Activated CD4-positive, alpha-beta T cell treated with anti-CD3 and anti-CD28 coated beads, Interleukin-2, amount 10 ng/mL, durations not matched to agents 24 days and 14 days (primary cell): Measurements from ENCODE around the gene TNFSF9. TPM values are rescaled to one million over a fixed set of nuclear protein-coding genes. Genes with fewer than 3 reads are reported as not detected.

Experiments
- DNase-seq: peaks from one replicate; pipeline ENCODE4 v3.0.0; 2022
- H3K27ac Mint-ChIP-seq: one replicate; pipeline ENCODE4 v1.8.0; 2022; ENCODE audit warnings: mild to moderate bottlenecking, mixed read lengths
- H3K27me3 Mint-ChIP-seq: one replicate; pipeline ENCODE4 v1.8.0; 2022; ENCODE audit warnings: mixed read lengths
- H3K36me3 Mint-ChIP-seq: one replicate; pipeline ENCODE4 v1.8.0; 2022; ENCODE audit warnings: low read depth, mild to moderate bottlenecking, mixed read lengths
- H3K4me1 Mint-ChIP-seq: one replicate; pipeline ENCODE4 v1.8.0; 2021; ENCODE audit warnings: mixed read lengths
- H3K4me3 Mint-ChIP-seq: one replicate; pipeline ENCODE4 v1.8.0; 2022; ENCODE audit warnings: mild to moderate bottlenecking, moderate library complexity, mixed read lengths
- H3K9me3 Mint-ChIP-seq: one replicate; pipeline ENCODE4 v1.8.0; 2021; ENCODE audit warnings: mixed read lengths
- intact Hi-C: fragments of 100-400 bp; cut with micrococcal nuclease; formaldehyde crosslinking; loops from one replicate; pipeline ENCODE4 v1.15.1; 2023
- total RNA-seq: library from RNA; stranded (reverse); gene quantifications from 2 replicates; pipeline ENCODE4 v1.2.3, GENCODE V29; 2022

Gene TNFSF9, protein sequence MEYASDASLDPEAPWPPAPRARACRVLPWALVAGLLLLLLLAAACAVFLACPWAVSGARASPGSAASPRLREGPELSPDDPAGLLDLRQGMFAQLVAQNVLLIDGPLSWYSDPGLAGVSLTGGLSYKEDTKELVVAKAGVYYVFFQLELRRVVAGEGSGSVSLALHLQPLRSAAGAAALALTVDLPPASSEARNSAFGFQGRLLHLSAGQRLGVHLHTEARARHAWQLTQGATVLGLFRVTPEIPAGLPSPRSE
- total RNA-seq = 6.1 and 6.4 TPM in 2 replicates

GRCh38 chr19:6530386-6531162, at the start of gene TNFSF9:
Gene TNFSF9, plus strand, starts transcription at chr19:6531026. Its CDS starts 11 bp downstream, at chr19:6531037.
- DNase-seq = peak; percentile 95
- peaks cover under 1% of the 10 kb centered on the region for H3K9me3 Mint-ChIP-seq
- H3K27me3 Mint-ChIP-seq = peaks cover 36% of the 10 kb centered on the region
- intact Hi-C loops = loop anchor here (1.0 to 5.0 kb wide), 2 partner anchors 14 to 207 kb away; partner anchors contain the start of genes GPR108 and TRIP10
- H3K36me3 Mint-ChIP-seq = peaks cover 13% of the 10 kb centered on the region
- peak within 1 kb of the TSS; percentile 87 for H3K4me3 Mint-ChIP-seq
- peak within 1 kb of the TSS; percentile 84 for H3K27ac Mint-ChIP-seq
- peaks cover 31% of the 10 kb centered on the region for H3K4me1 Mint-ChIP-seq

- Mint-ChIP-seq H3K27ac (peak within 1 kb of the TSS; percentile 96), H3K9me3 (no peaks in the 10 kb centered on the region), H3K4me3 (peak within 1 kb of the TSS; percentile 99), H3K4me1 (peaks cover 23% of the 10 kb centered on the region), H3K27me3 (no peaks in the 10 kb centered on the region), H3K36me3 (peaks cover 4% of the 10 kb centered on the region)
- intact Hi-C loops = loop anchor here (1.0 to 5.0 kb wide), 3 partner anchors 21 to 36 kb away; partner anchors contain the start of gene TUBB4A
- DNase-seq = peak; percentile 91
Measured at GRCh38 chr19:6481541-6482342, 49.1 kb upstream of the TNFSF9 start, which contains the start of gene DENND1C. Gene DENND1C, minus strand, starts transcription at chr19:6481787. Its CDS starts 92 bp downstream, at chr19:6481695.

- Mint-ChIP-seq H3K36me3 (peaks cover 2% of the 10 kb centered on the region), H3K27ac (peak overlapping the region; percentile 96), H3K27me3 (no peaks in the 10 kb centered on the region), H3K4me3 (peak overlapping the region; percentile 99), H3K4me1 (peaks cover 23% of the 10 kb centered on the region), H3K9me3 (no peaks in the 10 kb centered on the region)
- no peak for DNase-seq
- intact Hi-C loops = loop anchor here (5.0 kb wide), 1 partner anchor 35 kb away; no protein-coding TSS in a partner anchor
Measured at GRCh38 chr19:6482343-6482686, 48.5 kb upstream of the TNFSF9 start.

GRCh38 chr19:6483235-6483634, 47.6 kb upstream of the TNFSF9 start:
- H3K36me3 Mint-ChIP-seq = peaks cover 1% of the 10 kb centered on the region
- H3K9me3 Mint-ChIP-seq = no peaks in the 10 kb centered on the region
- H3K4me3 Mint-ChIP-seq = no peak overlapping the region
- no peak for DNase-seq
- H3K27me3 Mint-ChIP-seq = no peaks in the 10 kb centered on the region
- intact Hi-C loops = loop anchor here (5.0 kb wide), 1 partner anchor 34 kb away; no protein-coding TSS in a partner anchor
- peaks cover 23% of the 10 kb centered on the region for H3K4me1 Mint-ChIP-seq
- H3K27ac Mint-ChIP-seq = no peak overlapping the region

- Mint-ChIP-seq H3K36me3 (no peaks in the 10 kb centered on the region), H3K4me3 (no peak overlapping the region), H3K4me1 (peaks cover 24% of the 10 kb centered on the region), H3K27me3 (no peaks in the 10 kb centered on the region), H3K27ac (no peak overlapping the region), H3K9me3 (no peaks in the 10 kb centered on the region)
- intact Hi-C loops = loop anchor here (5.0 kb wide), 1 partner anchor 33 kb away; no protein-coding TSS in a partner anchor
- DNase-seq = no peak
Measured at GRCh38 chr19:6484230-6484629, 46.6 kb upstream of the TNFSF9 start.

DNA sequence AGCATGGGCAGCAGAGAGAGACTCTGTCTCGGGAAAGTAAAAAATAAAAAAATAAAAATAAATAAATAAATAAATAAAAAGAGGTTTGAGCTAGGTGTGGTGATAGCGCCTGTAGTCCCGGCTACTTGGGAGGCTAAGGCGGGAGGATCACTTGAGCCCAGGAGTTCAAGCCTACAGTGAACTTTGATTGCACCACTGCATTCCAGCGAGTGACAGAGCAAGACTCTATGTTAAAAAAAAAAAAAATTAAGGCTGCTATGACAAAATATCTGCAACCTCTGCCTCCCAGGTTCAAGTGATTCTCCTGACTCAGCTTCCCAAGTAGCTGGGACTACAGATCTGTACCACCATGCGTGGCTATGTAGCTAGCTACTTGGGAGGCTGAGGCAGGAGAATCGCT, 46.0 kb upstream of the TNFSF9 start:
- Mint-ChIP-seq H3K36me3 (no peaks in the 10 kb centered on the region), H3K27me3 (no peaks in the 10 kb centered on the region), H3K4me3 (no peak overlapping the region), H3K27ac (no peak overlapping the region), H3K9me3 (no peaks in the 10 kb centered on the region), H3K4me1 (peaks cover 26% of the 10 kb centered on the region)
- DNase-seq = no peak
- intact Hi-C loops = loop anchor here (5.0 kb wide), 1 partner anchor 32 kb away; no protein-coding TSS in a partner anchor

DNA sequence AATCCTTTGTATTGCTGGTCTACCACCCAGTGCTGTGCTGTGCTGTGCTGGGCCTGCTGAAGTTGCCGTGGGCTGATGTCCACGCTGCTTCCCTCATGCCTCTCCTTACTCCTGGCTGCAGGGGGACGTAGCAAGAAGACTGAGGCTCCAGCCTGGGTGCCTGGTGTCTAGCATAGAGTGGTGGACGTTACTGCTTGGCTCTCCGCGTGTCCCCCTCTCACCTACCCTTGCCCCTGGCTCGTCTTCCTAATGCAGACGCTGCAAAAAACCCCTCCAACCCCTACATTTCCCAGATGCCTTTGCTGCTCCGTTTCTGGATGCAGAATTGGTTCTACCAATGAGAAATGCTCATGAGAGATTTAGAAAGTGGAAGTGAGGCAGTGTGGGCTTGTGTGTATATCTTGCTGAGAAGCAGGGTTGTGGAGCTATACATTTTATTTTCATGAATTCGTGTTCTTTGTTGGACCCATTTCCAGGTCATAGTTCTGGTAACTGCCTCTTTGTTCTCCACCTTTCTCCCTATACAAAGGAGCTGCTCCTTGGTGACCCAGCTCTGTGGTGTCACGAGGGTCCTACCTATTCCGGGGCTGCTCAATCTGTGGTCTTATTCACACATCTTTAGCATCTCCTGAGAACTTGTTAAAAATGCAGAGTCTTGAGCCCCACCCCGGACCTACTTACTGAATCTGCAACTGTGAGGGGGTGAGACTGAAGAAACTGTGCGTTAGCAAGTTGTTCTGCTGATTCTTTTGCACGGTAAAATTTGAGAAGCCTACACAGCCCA, 41.4 kb upstream of the TNFSF9 start:
- H3K27me3 Mint-ChIP-seq = no peaks in the 10 kb centered on the region
- peak overlapping the region; percentile 68 for H3K27ac Mint-ChIP-seq
- peak; percentile 62 for DNase-seq
- intact Hi-C loops = no loop called here
- H3K4me3 Mint-ChIP-seq = peak overlapping the region; percentile 57
- peaks cover 2% of the 10 kb centered on the region for H3K36me3 Mint-ChIP-seq
- peaks cover 12% of the 10 kb centered on the region for H3K4me1 Mint-ChIP-seq
- H3K9me3 Mint-ChIP-seq = peaks cover 3% of the 10 kb centered on the region

GRCh38 chr19:6490134-6490533, 40.7 kb upstream of the TNFSF9 start:
- DNase-seq = no peak
- Mint-ChIP-seq H3K36me3 (peaks cover 2% of the 10 kb centered on the region), H3K4me1 (peaks cover 12% of the 10 kb centered on the region), H3K4me3 (peak overlapping the region; percentile 57), H3K27ac (peak overlapping the region; percentile 75), H3K9me3 (peaks cover 3% of the 10 kb centered on the region), H3K27me3 (no peaks in the 10 kb centered on the region)
- intact Hi-C loops = no loop called here

DNA sequence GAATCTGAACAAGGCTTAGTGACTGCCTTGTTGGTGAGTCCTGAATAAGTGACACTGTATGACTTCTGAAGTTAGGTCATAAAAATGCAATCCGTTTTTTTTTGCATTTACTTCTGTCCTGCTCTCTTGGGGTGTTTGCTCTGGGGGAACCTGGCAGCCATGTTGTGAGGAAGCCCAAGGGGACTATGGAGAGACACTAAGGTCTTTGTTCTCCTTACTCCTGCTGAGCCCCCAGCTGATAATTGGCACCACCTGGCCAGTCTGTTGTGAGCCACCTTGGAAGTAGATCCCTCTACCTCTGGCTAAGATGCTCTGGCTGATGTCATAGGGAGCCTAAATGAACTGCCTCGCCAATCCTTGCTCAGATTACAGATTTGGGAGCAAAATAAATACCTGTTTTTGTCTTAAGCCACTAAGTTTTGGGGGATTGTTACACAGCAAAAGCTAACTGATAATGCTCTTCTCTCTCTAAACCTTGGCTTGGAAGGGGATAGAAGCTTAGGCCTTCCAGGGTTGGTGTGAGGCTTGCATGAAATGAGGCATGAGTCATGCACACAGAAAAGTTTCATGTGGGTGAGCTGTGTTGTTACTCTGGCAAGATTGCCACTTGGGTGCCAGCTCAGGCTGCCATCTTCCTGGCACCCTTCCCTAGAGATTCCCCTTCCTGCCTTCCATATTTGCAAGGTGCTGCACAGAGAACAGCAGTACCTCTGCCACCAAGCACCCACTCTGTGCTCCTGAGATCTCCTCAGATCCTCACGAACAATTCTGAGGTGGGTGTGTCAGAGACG, 38.8 kb upstream of the TNFSF9 start:
- H3K27me3 Mint-ChIP-seq = no peaks in the 10 kb centered on the region
- no peak overlapping the region for H3K4me3 Mint-ChIP-seq
- no peak for DNase-seq
- peaks cover 2% of the 10 kb centered on the region for H3K36me3 Mint-ChIP-seq
- H3K27ac Mint-ChIP-seq = no peak overlapping the region
- intact Hi-C loops = no loop called here
- peaks cover 12% of the 10 kb centered on the region for H3K4me1 Mint-ChIP-seq
- H3K9me3 Mint-ChIP-seq = peaks cover 3% of the 10 kb centered on the region

- intact Hi-C loops = no loop called here
- H3K9me3 Mint-ChIP-seq = peaks cover 3% of the 10 kb centered on the region
- DNase-seq = no peak
- no peak overlapping the region for H3K4me3 Mint-ChIP-seq
- no peak overlapping the region for H3K27ac Mint-ChIP-seq
- H3K27me3 Mint-ChIP-seq = peaks cover 2% of the 10 kb centered on the region
- H3K36me3 Mint-ChIP-seq = peaks cover 2% of the 10 kb centered on the region
- peaks cover 16% of the 10 kb centered on the region for H3K4me1 Mint-ChIP-seq
Measured at GRCh38 chr19:6494438-6495036, 36.3 kb upstream of the TNFSF9 start.

- peaks cover 2% of the 10 kb centered on the region for H3K36me3 Mint-ChIP-seq
- no peak overlapping the region for H3K27ac Mint-ChIP-seq
- peaks cover 9% of the 10 kb centered on the region for H3K27me3 Mint-ChIP-seq
- intact Hi-C loops = no loop called here
- no peak overlapping the region for H3K4me3 Mint-ChIP-seq
- H3K9me3 Mint-ChIP-seq = peaks cover 3% of the 10 kb centered on the region
- DNase-seq = no peak
- peaks cover 11% of the 10 kb centered on the region for H3K4me1 Mint-ChIP-seq
Measured at GRCh38 chr19:6495947-6496346, 34.9 kb upstream of the TNFSF9 start.
